ENCODE results near the gene ERG.

GRCh38 chr21:38495242-38495641 lies 3.0 kb downstream of the ERG start:
- TF ChIP-seq POLR2A (IDR thresholded peaks at IDR 0.05; ENCODE audit: low read length): no peak
- TF ChIP-seq GATA1 (IDR thresholded peaks at IDR 0.05; ENCODE audit: low read depth, low read length): no peak
